Mononuclear cell (primary cell): ENCODE data around the gene TP63. TPM values are rescaled to one million over a fixed set of nuclear protein-coding genes. Genes with fewer than 3 reads are reported as not detected.

Source experiments
- H3K27me3 ChIP-seq: 2 replicates; pipeline ENCODE4 v1.6.0; 2011; ENCODE audit warnings: low read length, control low read depth; ENCODE audit not compliant: insufficient read depth
- H3K4me1 ChIP-seq: 2 replicates; pipeline ENCODE4 v1.5.1; 2011; ENCODE audit warnings: mild to moderate bottlenecking, low read length, control low read depth; ENCODE audit not compliant: insufficient read depth
- H3K4me3 ChIP-seq: 2 replicates; pipeline ENCODE4 v1.5.1; 2011; ENCODE audit warnings: mild to moderate bottlenecking, low read length, moderate library complexity
- H3K9me3 ChIP-seq: 2 replicates; pipeline ENCODE4 v1.5.1; 2011; ENCODE audit warnings: low read depth, mild to moderate bottlenecking, control low read depth, low read length
- total RNA-seq: library from RNA; depleted of rRNA; stranded (reverse); fragments of >200 nt; gene quantifications from one replicate; pipeline ENCODE4 v1.2.3, GENCODE V29; 2012

Gene TP63
- total RNA-seq, 1 donor: 0.21 TPM

DNA sequence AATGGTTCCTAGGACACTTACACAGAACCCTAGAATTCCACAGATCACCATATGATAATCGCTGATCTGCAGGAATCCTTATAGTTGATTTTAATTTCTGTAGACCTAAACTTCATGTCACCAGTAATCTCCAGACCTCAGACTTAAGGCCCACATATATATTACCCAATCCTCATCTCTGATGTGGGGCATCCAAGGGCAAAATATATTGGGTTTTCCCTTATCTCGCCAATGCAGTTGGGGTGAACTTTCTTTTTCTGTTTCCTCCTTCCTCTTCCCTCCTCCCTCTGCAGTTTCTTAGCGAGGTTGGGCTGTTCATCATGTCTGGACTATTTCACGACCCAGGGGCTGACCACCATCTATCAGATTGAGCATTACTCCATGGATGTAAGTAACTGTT is 259.3 kb downstream of the TP63 start:
- Histone ChIP-seq H3K27me3 (no peaks in the 10 kb centered on the region), H3K4me1 (no peaks in the 10 kb centered on the region), H3K4me3 (no peak overlapping the region), H3K9me3 (no peaks in the 10 kb centered on the region)

DNA sequence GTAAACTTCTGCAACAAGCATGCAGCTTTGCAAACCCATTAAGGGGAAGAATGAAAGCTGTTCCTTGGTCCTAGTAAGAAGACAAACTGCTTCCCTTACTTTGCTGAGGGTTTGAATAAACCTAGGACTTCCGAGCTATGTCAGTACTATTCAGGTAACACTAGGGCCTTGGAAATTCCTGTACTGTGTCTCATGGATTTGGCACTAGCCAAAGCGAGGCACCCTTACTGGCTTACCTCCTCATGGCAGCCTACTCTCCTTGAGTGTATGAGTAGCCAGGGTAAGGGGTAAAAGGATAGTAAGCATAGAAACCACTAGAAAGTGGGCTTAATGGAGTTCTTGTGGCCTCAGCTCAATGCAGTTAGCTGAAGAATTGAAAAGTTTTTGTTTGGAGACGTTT is 265.3 kb downstream of the TP63 start:
- no peaks in the 10 kb centered on the region for H3K27me3 ChIP-seq
- H3K4me1 ChIP-seq: no peaks in the 10 kb centered on the region
- no peak overlapping the region for H3K4me3 ChIP-seq
- no peaks in the 10 kb centered on the region for H3K9me3 ChIP-seq

DNA sequence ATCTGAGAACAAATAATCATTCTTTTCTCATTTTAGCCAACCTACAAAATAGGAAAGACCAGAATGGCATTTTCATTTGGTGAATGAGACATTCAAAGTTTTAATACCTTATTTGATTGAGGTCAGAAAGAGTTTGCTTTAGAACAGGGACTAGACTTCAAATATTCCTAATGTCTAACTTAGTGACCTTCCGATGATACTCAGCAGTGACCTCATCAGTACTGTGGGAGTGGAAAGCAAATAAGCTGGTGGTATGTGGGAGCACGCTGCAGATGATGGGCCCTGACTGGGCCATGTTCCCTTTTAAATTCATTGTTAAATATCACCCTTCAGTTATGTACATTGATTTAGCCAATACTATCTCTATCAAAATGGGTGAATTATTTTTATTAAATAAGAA is 266.2 kb downstream of the TP63 start:
- Histone ChIP-seq H3K4me3 (no peak overlapping the region), H3K9me3 (no peaks in the 10 kb centered on the region), H3K27me3 (no peaks in the 10 kb centered on the region), H3K4me1 (no peaks in the 10 kb centered on the region)

DNA sequence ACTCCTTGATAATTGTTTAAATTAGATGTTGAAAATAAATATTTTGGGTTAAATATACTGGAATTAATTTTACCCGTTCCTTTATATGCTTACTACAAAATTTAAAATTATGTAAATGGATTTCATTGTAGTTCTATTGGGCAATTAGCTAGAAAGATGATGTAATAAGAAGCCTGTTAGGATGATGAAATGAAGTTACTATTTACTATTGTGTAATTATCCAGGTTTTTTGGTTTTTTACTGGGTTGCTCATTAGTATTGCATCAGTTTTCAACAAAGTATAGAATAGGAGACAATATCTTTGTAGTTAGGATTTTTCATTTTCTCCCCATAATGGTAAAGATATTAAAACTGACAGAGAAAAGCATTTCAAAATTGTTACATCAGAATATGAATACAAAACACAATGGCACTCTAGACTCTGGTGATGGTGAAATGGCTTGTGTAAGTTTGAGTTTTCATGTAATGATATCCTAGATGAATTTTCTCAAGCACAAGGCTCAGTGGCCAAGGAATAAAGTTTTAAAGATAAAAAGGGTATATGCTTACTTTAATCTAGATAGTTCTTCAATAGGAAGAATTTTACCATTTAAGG is 267.5 kb downstream of the TP63 start:
- Histone ChIP-seq H3K4me3 (no peak overlapping the region), H3K4me1 (no peaks in the 10 kb centered on the region), H3K9me3 (no peaks in the 10 kb centered on the region), H3K27me3 (no peaks in the 10 kb centered on the region)

DNA sequence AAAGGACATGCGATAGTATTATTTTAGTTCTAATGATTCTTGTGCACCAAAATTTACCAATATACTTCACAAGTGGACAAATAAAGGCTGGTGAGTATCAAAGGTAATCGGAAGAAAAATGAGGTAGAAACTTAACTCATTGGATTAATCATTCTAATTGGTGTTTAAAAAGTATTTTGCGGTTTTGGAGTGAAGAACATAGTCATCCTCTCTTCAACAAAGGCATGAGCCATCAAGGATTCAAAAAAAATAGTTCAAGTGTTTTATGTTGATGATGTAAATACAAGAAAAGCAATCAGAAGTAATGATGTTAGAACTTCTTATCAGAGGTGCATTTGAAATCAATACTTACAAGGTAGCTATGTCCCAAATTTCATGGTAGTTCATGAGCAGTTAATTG is 268.0 kb downstream of the TP63 start:
- Histone ChIP-seq H3K4me1 (no peaks in the 10 kb centered on the region), H3K4me3 (no peak overlapping the region), H3K27me3 (no peaks in the 10 kb centered on the region), H3K9me3 (no peaks in the 10 kb centered on the region)

DNA sequence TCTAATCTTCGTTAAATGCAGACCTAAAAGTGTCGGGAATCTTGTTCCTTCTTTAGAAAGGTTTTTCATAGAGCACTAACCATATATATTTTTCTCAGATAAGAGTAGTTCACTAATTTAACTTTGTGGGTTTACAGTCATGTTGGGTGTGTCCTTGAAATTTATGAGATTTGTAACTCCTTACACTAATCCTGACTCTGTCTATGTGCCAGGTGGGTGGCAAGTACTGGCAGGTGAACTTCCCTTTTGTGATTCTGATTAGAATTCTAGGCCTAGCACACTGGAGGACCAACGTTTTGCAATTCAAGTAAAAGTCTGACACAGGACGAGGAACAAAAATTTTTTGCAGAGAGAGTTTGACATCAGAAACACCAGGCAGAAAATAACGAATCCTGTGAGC is 269.4 kb downstream of the TP63 start:
- H3K4me3 ChIP-seq: no peak overlapping the region
- no peaks in the 10 kb centered on the region for H3K4me1 ChIP-seq
- H3K9me3 ChIP-seq: no peaks in the 10 kb centered on the region
- no peaks in the 10 kb centered on the region for H3K27me3 ChIP-seq

DNA sequence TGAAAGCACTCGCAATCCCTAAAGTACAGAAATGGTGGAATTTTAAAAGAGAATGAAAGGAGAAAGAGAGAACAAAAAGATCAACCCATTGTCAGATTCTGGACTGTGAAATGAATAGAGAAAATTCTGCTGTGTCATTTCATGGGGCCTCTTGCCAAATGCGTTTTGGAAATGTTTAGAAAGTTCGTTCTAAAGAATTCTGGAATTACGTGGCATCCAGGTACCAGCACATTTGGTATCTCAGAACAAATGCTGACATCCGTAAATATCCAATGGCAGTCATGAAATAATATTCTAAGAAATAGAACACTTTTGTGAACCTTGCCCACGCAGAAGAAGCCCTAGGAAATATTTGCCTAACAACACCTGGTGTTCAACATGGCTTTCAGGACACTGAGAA is 270.3 kb downstream of the TP63 start:
- no peak overlapping the region for H3K4me3 ChIP-seq
- no peaks in the 10 kb centered on the region for H3K9me3 ChIP-seq
- no peaks in the 10 kb centered on the region for H3K4me1 ChIP-seq
- H3K27me3 ChIP-seq: no peaks in the 10 kb centered on the region

DNA sequence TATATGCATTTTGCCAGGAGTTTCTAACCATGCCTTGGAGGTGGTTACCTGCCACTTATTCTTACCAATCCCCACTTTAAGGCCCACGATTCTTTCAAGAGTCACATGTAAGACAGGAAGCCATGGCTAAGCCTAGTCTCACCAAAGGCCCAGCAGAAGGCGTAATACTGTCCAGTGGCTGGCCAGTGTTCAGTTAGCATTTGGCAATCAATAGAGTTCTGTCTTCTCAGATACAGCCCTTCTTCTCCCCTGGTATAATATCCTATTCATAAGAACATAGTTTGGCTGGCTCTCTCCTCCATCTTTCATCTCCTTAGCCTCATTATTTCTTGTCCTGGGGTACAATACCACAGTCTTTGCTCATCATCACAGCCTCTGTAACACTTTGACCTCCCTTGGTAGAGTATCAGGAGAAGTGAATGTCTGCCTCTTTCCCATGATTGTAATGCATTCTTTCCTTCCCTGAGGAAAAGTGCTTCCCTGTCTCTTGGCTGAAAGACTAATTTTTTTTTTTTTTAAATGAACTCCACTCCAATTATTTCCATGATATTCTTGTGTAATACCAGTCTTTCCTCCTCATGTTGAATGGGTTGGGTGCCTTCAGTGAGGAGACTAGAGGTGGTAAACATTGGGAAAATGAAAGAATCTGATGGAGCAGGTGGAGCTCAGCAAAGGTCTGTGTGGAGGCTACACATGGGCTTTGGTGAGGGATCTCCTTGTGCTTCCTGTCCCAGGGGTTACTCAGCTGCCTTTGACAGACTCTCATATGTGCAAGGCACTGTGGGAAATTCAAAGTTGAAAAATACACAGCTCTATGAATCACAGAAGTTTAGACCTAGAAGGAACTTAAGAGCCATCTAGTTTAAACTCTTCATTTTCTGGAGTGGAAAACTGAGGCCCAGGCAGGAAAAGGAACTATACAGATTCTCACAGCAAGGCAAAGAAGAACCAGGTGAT is 271.3 kb downstream of the TP63 start:
- H3K4me1 ChIP-seq: no peaks in the 10 kb centered on the region
- H3K27me3 ChIP-seq: no peaks in the 10 kb centered on the region
- H3K4me3 ChIP-seq: no peak overlapping the region
- H3K9me3 ChIP-seq: no peaks in the 10 kb centered on the region

DNA sequence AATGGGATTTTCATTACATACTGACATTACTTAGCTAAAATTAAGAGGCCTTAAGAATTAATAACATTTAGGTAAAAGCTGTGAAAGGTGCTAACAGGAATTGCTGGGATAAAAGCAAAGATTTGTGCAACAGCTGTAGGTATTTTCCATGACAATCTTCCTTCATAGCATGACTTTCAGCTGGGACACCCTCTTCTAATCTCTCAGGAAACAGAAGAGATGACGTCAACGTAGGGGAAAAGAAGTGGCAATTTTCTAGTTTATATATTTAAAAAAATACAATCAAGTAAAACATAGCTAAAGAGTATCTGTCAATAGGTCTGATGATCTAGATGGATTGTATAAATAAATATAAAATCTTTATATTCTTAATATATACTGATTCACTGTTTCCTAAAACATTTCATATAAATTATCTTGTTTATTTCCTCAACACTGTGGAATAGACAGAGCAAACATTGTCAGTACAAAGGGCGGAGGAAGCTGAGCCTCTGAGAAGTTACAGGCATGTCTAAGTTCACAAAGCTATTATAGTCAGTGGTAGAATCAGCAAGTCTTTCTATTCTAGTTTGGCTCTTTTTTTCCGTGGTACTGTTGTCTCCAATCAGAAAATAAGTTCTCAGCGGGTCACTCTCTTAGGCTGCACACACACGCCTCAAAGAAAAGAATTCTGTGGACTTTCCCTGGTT is 272.5 kb downstream of the TP63 start:
- Histone ChIP-seq H3K27me3 (no peaks in the 10 kb centered on the region), H3K9me3 (no peaks in the 10 kb centered on the region), H3K4me1 (no peaks in the 10 kb centered on the region), H3K4me3 (no peak overlapping the region)

DNA sequence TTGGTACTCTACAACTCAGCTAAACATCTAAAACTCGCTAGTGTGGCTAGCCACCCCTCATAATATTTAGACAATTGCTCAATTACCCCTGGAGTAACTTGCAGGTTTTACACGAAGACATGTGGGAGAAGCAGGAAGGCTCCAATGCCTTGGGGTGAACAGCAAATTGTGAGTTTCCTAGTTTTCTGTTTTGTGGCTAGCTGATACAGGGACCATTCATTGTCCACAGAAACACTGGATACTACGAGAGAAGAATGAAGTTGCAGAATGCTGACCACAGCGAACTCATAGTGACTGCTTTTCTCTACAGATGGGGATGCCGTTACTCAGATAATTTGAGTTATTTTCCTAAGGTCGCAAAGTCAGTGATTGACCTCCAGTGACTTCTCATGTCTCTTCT is 276.6 kb downstream of the TP63 start:
- no peak overlapping the region for H3K4me3 ChIP-seq
- H3K4me1 ChIP-seq: no peaks in the 10 kb centered on the region
- no peaks in the 10 kb centered on the region for H3K9me3 ChIP-seq
- H3K27me3 ChIP-seq: no peaks in the 10 kb centered on the region

DNA sequence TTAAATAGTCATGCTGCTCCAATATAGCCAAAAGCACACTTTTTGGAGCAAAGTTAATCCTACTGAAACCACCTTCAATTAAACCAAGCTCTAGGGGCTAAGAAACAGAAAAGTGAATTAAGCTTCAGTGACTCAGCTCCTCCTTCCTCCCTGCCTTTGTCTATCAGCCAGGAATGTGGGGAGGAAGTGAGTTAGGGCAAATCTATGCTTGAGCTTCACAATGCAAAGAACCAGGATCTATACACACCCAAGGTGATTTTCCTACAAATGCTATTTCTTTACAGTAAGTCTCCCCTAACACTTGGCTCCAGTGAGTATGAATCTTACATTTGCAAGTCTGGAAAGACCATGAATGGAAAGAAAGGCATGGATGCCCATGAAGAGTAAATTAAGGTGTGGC is 277.5 kb downstream of the TP63 start:
- Histone ChIP-seq H3K9me3 (no peaks in the 10 kb centered on the region), H3K4me1 (no peaks in the 10 kb centered on the region), H3K4me3 (no peak overlapping the region), H3K27me3 (no peaks in the 10 kb centered on the region)

DNA sequence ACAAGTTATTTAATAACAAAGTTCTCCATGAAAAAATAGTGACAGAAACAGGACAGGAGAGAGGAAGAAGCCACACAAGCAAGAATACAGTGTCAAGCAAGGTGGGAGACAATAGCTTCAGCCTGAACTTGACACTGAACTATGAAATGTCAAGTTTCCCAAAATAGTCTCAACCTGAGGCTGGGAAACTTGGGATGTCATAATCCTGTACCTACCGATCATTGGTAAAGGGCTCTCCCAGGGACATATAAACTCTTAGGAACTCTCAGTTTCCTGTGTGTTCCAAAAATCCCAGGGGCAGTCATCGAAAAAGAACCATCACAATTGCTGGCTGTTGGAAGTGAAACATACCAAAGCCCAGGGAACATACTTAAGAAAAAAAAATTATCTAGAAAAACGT is 277.9 kb downstream of the TP63 start:
- Histone ChIP-seq H3K4me1 (no peaks in the 10 kb centered on the region), H3K27me3 (no peaks in the 10 kb centered on the region), H3K9me3 (no peaks in the 10 kb centered on the region), H3K4me3 (no peak overlapping the region)

DNA sequence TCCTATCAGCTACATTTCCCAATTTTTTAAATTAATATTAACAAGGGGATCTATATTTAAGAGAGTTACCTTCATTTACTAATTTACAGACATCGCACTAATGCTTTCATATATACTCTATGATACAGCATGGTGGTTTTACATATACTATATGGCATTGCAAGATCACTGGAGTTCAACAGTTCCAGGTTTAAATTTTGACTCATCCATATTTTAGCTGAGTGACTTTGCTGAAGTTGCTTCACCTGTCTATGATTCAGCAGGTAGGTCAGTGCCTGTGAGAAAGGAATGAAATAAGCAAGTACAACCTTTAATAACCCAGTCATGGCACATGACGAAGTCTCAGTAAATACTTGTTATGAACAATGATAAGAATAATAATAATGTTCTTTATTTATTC is 278.4 kb downstream of the TP63 start:
- Histone ChIP-seq H3K4me3 (no peak overlapping the region), H3K27me3 (no peaks in the 10 kb centered on the region), H3K4me1 (no peaks in the 10 kb centered on the region), H3K9me3 (no peaks in the 10 kb centered on the region)

DNA sequence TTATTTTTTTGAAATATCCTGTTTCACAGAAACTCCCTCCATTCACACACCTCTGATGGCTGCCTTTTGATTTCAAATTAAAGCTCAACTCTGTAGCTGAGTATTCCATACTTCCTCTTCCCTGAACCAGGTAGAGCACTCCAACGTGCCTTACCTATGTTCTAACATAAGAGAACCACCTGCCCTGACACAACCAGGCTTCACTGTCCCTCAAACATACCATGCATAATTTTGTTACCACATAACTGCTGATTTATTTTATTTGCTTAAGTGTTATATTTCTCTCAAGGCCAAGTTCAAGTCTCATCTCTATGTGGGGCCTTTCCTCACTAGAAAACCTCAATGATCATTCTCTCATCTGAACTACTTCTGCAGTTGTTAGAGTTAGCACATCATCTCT is 279.8 kb downstream of the TP63 start:
- Histone ChIP-seq H3K27me3 (no peaks in the 10 kb centered on the region), H3K4me3 (no peak overlapping the region), H3K9me3 (no peaks in the 10 kb centered on the region), H3K4me1 (no peaks in the 10 kb centered on the region)

DNA sequence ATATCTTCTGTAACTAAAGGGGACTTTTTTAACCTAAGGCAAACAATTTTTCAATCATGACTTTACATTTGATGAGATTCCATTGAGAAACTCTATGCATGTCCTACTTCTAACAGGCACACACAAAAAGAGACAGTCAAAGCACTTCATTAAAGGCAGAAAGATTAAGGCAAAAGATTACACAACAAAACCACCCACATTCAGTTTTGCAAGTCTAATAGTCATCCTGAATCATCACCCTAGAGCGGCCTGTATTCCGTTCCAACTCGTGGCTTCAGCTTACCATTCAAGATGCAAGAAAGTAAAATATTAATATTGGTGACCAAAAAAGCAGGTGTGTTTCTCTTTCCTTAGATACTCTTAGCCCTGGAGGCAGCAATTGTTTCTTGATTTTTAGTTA is 283.6 kb downstream of the TP63 start:
- no peaks in the 10 kb centered on the region for H3K4me1 ChIP-seq
- H3K9me3 ChIP-seq: no peaks in the 10 kb centered on the region
- no peaks in the 10 kb centered on the region for H3K27me3 ChIP-seq
- no peak overlapping the region for H3K4me3 ChIP-seq
